H1 (cell line): ENCODE data around the gene FAM193A. TPM values are rescaled to one million over a fixed set of nuclear protein-coding genes. Genes with fewer than 3 reads are reported as not detected.

Experiments used
- CTCF ChIA-PET: fragments of 300-600 bp; sonication (Branson Sonifier 250); formaldehyde crosslinking; loops from one replicate; lab custom pipeline; 2021; ENCODE audit not compliant: partially characterized antibody; lab: Charles Lee
- POLR2A ChIA-PET: fragments of 300-600 bp; sonication (Branson Sonifier 250); formaldehyde crosslinking; loops from one replicate; lab custom pipeline; 2021; ENCODE audit warnings: inconsistent platforms; ENCODE audit not compliant: partially characterized antibody; lab: Charles Lee
- DNase-seq, 2 experiments: peaks; one replicate each; pipeline versions ENCODE4 v3.0.0 to v3.0.0-alpha.2; 2010 to 2022; ENCODE audit warnings: low spot score in 2 of 2, low read depth in 1 of 2, mixed read lengths in 1 of 2
- FAIRE-seq: peaks from 2 replicates; lab custom pipeline; 2011; peaks lifted over from hg19 to GRCh38; lab: Jason Lieb, UNC
- H2AFZ ChIP-seq: 2 replicates; pipeline ENCODE4 v1.8.1; 2012; ENCODE audit warnings: low read length, inconsistent platforms
- H2AK5ac ChIP-seq: 2 replicates; pipeline ENCODE4 v1.6.1; 2013; ENCODE audit warnings: low read depth, low read length
- H2BK120ac ChIP-seq: replicated peaks from 2 replicates; pipeline ENCODE3; 2013; ENCODE audit warnings: low read depth, low read length, inconsistent platforms
- H2BK12ac ChIP-seq: 2 replicates; pipeline ENCODE4 v1.6.1; 2013; ENCODE audit warnings: low read depth, low read length
- H2BK15ac ChIP-seq: 2 replicates; pipeline ENCODE4 v1.6.1; 2013; ENCODE audit warnings: low read length
- H2BK20ac ChIP-seq: 2 replicates; pipeline ENCODE4 v1.6.1; 2013; ENCODE audit warnings: low read length
- H2BK5ac ChIP-seq: 2 replicates; pipeline ENCODE4 v1.6.1; 2013; ENCODE audit warnings: low read depth, low read length
- H3K14ac ChIP-seq: 2 replicates; pipeline ENCODE4 v1.6.1; 2013; ENCODE audit warnings: inconsistent platforms; ENCODE audit not compliant: insufficient read length
- H3K18ac ChIP-seq: 2 replicates; pipeline ENCODE4 v1.6.1; 2013; ENCODE audit warnings: low read length; ENCODE audit errors: extremely low read depth
- H3K23ac ChIP-seq: 2 replicates; pipeline ENCODE4 v1.6.1; 2013; ENCODE audit warnings: inconsistent platforms; ENCODE audit not compliant: insufficient read length
- H3K23me2 ChIP-seq: 2 replicates; pipeline ENCODE4 v1.6.1; 2013; ENCODE audit warnings: low read depth, low read length
- H3K27ac ChIP-seq: 2 replicates; pipeline ENCODE4 v1.6.1; 2011; ENCODE audit warnings: low read depth, low read length, inconsistent platforms
- H3K27me3 ChIP-seq, 4 experiments: replicated peaks in 1 of 4; 1 replicate in 1 of 4; 2 replicates in 3 of 4; pipeline versions ENCODE4 v1.6.1 to v1.8.1; 2011 to 2013; ENCODE audit warnings: low read length in 3 of 4, mild to moderate bottlenecking in 3 of 4, inconsistent platforms in 2 of 4, mixed read lengths in 2 of 4, moderate library complexity in 1 of 4; ENCODE audit not compliant: control insufficient read depth in 3 of 4, insufficient read depth in 3 of 4; ENCODE audit errors: extremely low read depth in 1 of 4
- H3K36me3 ChIP-seq, 4 experiments: 2 replicates each; pipeline versions ENCODE4 v1.6.1 to v1.8.1; 2011 to 2013; ENCODE audit warnings: mild to moderate bottlenecking in 4 of 4, low read length in 3 of 4, moderate library complexity in 2 of 4, control low read depth in 1 of 4, inconsistent platforms in 1 of 4; ENCODE audit not compliant: insufficient read depth in 4 of 4, control insufficient read depth in 2 of 4
- H3K4ac ChIP-seq: replicated peaks from 2 replicates; pipeline ENCODE3; 2013; ENCODE audit warnings: low read length, low read depth, mixed read lengths, inconsistent platforms; ENCODE audit not compliant: insufficient read length
- H3K4me1 ChIP-seq, 4 experiments: replicated peaks in 1 of 4; 1 replicate in 1 of 4; 2 replicates in 3 of 4; pipeline versions ENCODE4 v1.6.1 to v1.8.1; 2011 to 2013; ENCODE audit warnings: low read length in 3 of 4, inconsistent platforms in 2 of 4, mixed read lengths in 1 of 4; ENCODE audit not compliant: insufficient read depth in 4 of 4, control insufficient read depth in 3 of 4
- H3K4me2 ChIP-seq, 2 experiments: 2 replicates each; pipeline versions ENCODE4 v1.6.1 to v1.8.1; 2011 to 2013; ENCODE audit warnings: low read depth in 2 of 2, low read length in 2 of 2, control low read depth in 1 of 2, inconsistent platforms in 1 of 2, mild to moderate bottlenecking in 1 of 2; ENCODE audit not compliant: insufficient read depth in 1 of 2
- H3K4me3 ChIP-seq, 4 experiments: fragments of 200-600, 300-600 bp in 1 of 4; sonication (generic), shearing (Covaris generic), sonication (Bioruptor Twin) in 1 of 4; 2 replicates each; pipeline versions ENCODE4 v1.5.1 to v1.8.1; 2011 to 2016; ENCODE audit warnings: low read length in 4 of 4, low read depth in 3 of 4, control low read depth in 2 of 4, inconsistent platforms in 2 of 4, mild to moderate bottlenecking in 2 of 4, mixed read lengths in 1 of 4, moderate library complexity in 1 of 4; ENCODE audit not compliant: insufficient read depth in 2 of 4; ENCODE audit errors: extremely low read depth in 1 of 4
- H3K56ac ChIP-seq: replicated peaks from 2 replicates; pipeline ENCODE3; 2013; ENCODE audit warnings: low read depth, mild to moderate bottlenecking, mixed read lengths, low read length, inconsistent platforms; ENCODE audit not compliant: insufficient read length
- H3K79me1 ChIP-seq: 2 replicates; pipeline ENCODE4 v1.6.1; 2013; ENCODE audit warnings: low read depth, low read length, control low read depth
- H3K79me2 ChIP-seq, 2 experiments: 2 replicates each; pipeline versions ENCODE4 v1.6.1 to v1.8.1; 2012 to 2013; ENCODE audit warnings: low read length in 2 of 2, mild to moderate bottlenecking in 2 of 2, inconsistent platforms in 1 of 2; ENCODE audit not compliant: insufficient read depth in 2 of 2, control insufficient read depth in 1 of 2
- H3K9ac ChIP-seq, 4 experiments: replicated peaks in 1 of 4; 1 replicate in 1 of 4; 2 replicates in 3 of 4; pipeline versions ENCODE4 v1.6.1 to v1.8.1; 2011 to 2013; ENCODE audit warnings: low read depth in 3 of 4, low read length in 3 of 4, control low read depth in 2 of 4, mild to moderate bottlenecking in 2 of 4, moderate library complexity in 2 of 4, inconsistent platforms in 1 of 4; ENCODE audit errors: extremely low read depth in 1 of 4
- H3K9me3 ChIP-seq, 2 experiments: 2 replicates each; pipeline versions ENCODE4 v1.6.1 to v1.8.1; 2012 to 2013; ENCODE audit warnings: mild to moderate bottlenecking in 2 of 2, moderate library complexity in 2 of 2, control low read depth in 1 of 2, inconsistent platforms in 1 of 2, low read depth in 1 of 2, low read length in 1 of 2, mixed read lengths in 1 of 2; ENCODE audit not compliant: insufficient read depth in 2 of 2
- H4K20me1 ChIP-seq, 2 experiments: replicated peaks in 1 of 2; 2 replicates each; pipeline versions ENCODE3 to v1.8.1; 2011 to 2013; ENCODE audit warnings: inconsistent platforms in 2 of 2, low read length in 2 of 2, mild to moderate bottlenecking in 1 of 2; ENCODE audit not compliant: insufficient read depth in 2 of 2, control insufficient read depth in 1 of 2
- H4K5ac ChIP-seq: 2 replicates; pipeline ENCODE4 v1.6.1; 2013; ENCODE audit warnings: low read length, low read depth, mixed read lengths, inconsistent platforms; ENCODE audit not compliant: insufficient read length
- H4K8ac ChIP-seq: 2 replicates; pipeline ENCODE4 v1.8.0; 2013; ENCODE audit warnings: mild to moderate bottlenecking, moderate library complexity, low read length, inconsistent platforms; ENCODE audit not compliant: insufficient read depth; ENCODE audit errors: extremely low read depth
- H4K91ac ChIP-seq: replicated peaks from 2 replicates; pipeline ENCODE3; 2013; ENCODE audit warnings: low read length, mixed read lengths, inconsistent platforms; ENCODE audit not compliant: insufficient read length
- KDM1A ChIP-seq: fragments of 200-600, 300-600 bp; sonication (generic); IDR thresholded peaks from 2 replicates; pipeline ENCODE4 v1.7.1; 2016; ENCODE audit warnings: mild to moderate bottlenecking, low read length, borderline replicate concordance
- POLR2A ChIP-seq, 2 experiments: IDR thresholded peaks; 1 replicate in 1 of 2; 2 replicates in 1 of 2; pipeline ENCODE4 v1.6.1; 2011; ENCODE audit warnings: low read depth in 2 of 2, low read length in 2 of 2, mild to moderate bottlenecking in 2 of 2; ENCODE audit errors: control extremely low read depth in 1 of 2
- RAD21 ChIP-seq, 2 experiments: IDR thresholded peaks in 1 of 2; conservative IDR thresholded peaks in 1 of 2; 2 replicates each; pipeline ENCODE4 v1.6.1; 2011; ENCODE audit warnings: low read depth in 2 of 2, low read length in 2 of 2, improper control_type of control experiment in 1 of 2, inconsistent platforms in 1 of 2, mild to moderate bottlenecking in 1 of 2, moderate library complexity in 1 of 2
- TCF12 ChIP-seq: IDR thresholded peaks from 2 replicates; pipeline ENCODE4 v1.6.1; 2011; ENCODE audit warnings: low read depth, mild to moderate bottlenecking, low read length
- WGBS, 2 experiments: shearing (Covaris generic) in 1 of 2; methylation state at CpG; one replicate each; pipeline versions ENCODE4 v1.1.6 to v1.1.7; 2013 to 2015; ENCODE audit warnings: low lambda C conversion rate in 2 of 2, mixed read lengths in 2 of 2, inconsistent platforms in 1 of 2, low coverage in 1 of 2, missing lambda C conversion rate in 1 of 2; ENCODE audit not compliant: insufficient replicate concordance in 2 of 2, insufficient coverage in 1 of 2, insufficient read length in 1 of 2; ENCODE audit errors: extremely low coverage in 1 of 2, missing lambda C conversion rate in 1 of 2; 5-methylcytosine and 5-hydroxymethylcytosine counted together
- polyA plus RNA-seq, 7 experiments: library from polyadenylated mRNA; depleted of rRNA in 3 of 7; stranded (reverse) in 5 of 7; unstranded in 2 of 7; fragments of >200 nt in 5 of 7; fragments of 200-250 nt in 2 of 7; gene quantifications; 1 replicate in 5 of 7; 2 replicates in 1 of 7; 4 replicates in 1 of 7; pipeline versions ENCODE4 v1.2.1 to v1.2.3, GENCODE V29; 2011 to 2013; ENCODE audit warnings: missing spikeins in 2 of 7, mixed read lengths in 2 of 7
- total RNA-seq: library from RNA; stranded (reverse); fragmentation: NEBNext Ultra II Directional; extraction: Animal tissue kit (Norgen Biotek cat#: 25700); gene quantifications from 2 replicates; pipeline ENCODE4 v1.2.1, GENCODE V29; 2021

FAM193A gene
- total and polyA plus RNA-seq, 2 of the 8 experiments (the other 6 are each of a cell fraction or from before 2014, with no cell fraction given), result 8.7 to 26.2 TPM

DNA sequence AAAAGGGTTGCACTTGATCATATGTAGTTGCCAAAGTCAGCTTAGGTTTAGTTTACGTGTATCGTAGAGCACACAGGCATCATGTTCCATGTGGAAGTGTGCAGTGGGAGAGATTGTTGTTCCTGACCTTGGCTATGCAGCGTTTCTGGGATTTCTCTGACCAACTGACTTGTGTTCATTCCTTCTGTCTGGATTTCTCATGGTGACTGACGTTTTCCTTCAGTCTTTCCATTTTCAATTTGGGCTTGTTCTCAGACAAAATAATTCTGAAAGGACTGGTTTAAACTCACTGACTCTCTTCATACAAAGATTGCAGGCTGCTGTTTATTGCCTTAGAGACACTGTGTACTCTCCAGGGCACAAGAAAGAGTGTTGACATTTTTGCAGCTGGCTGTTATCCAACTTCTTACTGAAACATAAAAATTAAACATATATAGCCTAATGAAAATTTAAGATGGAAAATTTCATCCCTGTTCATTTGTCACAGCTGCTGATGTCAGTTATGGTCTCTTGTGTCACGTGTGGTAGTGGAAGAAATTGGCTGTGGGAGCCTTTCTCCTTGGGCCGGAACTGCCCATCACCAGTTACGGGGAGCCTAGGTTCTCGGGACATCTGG lies 124.3 kb downstream of the FAM193A start:
- no peak overlapping the region for H3K27ac ChIP-seq
- H3K4me2 ChIP-seq, result no peak overlapping the region
- no peak overlapping the region for H4K5ac ChIP-seq
- H3K23me2 ChIP-seq, result no peaks in the 10 kb centered on the region
- POLR2A ChIA-PET, result interaction anchor here (1.2 kb wide), 1 partner anchor 10 kb away, joined by 3 read pairs; no protein-coding TSS in a partner anchor
- no peak overlapping the region for H2BK20ac ChIP-seq
- no peak overlapping the region for H3K4ac ChIP-seq
- H3K36me3 ChIP-seq, result peaks cover 0 to 41% (median 33%) of the 10 kb centered on the region in 4 experiments; a peak in 7 of 8 replicates
- no peak overlapping the region for H3K14ac ChIP-seq
- 92% methylated on average over 8 of the region's 8 CpGs; no CpG with 5 or more reads in 1 of the 2 experiments for WGBS, 2 experiments
- H3K18ac ChIP-seq, result no peak overlapping the region
- no peak overlapping the region for H2BK120ac ChIP-seq
- H2BK12ac ChIP-seq, result no peak overlapping the region
- H3K56ac ChIP-seq, result no peak overlapping the region
- no peak overlapping the region for H2BK5ac ChIP-seq
- H3K27me3 ChIP-seq, result no peaks in the 10 kb centered on the region
- peaks cover 0 to 3% of the 10 kb centered on the region in 2 experiments for H4K20me1 ChIP-seq
- H3K23ac ChIP-seq, result no peak overlapping the region
- H3K4me3 ChIP-seq, result no peak overlapping the region
- no peaks in the 10 kb centered on the region; the same call in 1 of the 2 replicates for H3K79me1 ChIP-seq
- no peak overlapping the region for H4K91ac ChIP-seq
- no peak overlapping the region for H4K8ac ChIP-seq
- FAIRE-seq (no peak), DNase-seq (no peak)
- CTCF ChIA-PET, result interaction anchor here (0.7 to 1.2 kb wide), 3 partner anchors 10 to 45 kb away, joined by 3 read pairs; no protein-coding TSS in a partner anchor
- H3K9me3 ChIP-seq, result no peaks in the 10 kb centered on the region
- no peak overlapping the region for H2BK15ac ChIP-seq
- TF ChIP-seq RAD21 (IDR thresholded peaks at IDR 0.05 in 1 of 2, conservative IDR thresholded peaks at IDR 0.05 in 1 of 2; ENCODE audit: low read depth in 2 of 2, low read length in 2 of 2) (no peak), TCF12 (no peak), POLR2A (IDR thresholded peaks at IDR 0.05; ENCODE audit: control extremely low read depth in 1 of 2, low read depth in 2 of 2, low read length in 2 of 2) (no peak), KDM1A (no peak)
- H3K79me2 ChIP-seq, result no peaks in the 10 kb centered on the region
- no peak overlapping the region for H2AK5ac ChIP-seq
- no peaks in the 10 kb centered on the region for H3K4me1 ChIP-seq
- no peak overlapping the region for H3K9ac ChIP-seq
- no peak overlapping the region for H2AFZ ChIP-seq
